ENCODE data around the gene CERS5. TPM values are rescaled to one million over a fixed set of nuclear protein-coding genes. Genes with fewer than 3 reads are reported as not detected.
A peak's percentile ranks its signal among the peaks of the same experiment; 100 is the strongest.
"Not testable (repeated sequence)": the region's sequence is repeated elsewhere in the genome, so short reads cannot be mapped to it uniquely, and the experiment has no call there.

The CERS5 gene
- total RNA-seq, 1 donor from 2014 or later, result 51.9 TPM

DNA sequence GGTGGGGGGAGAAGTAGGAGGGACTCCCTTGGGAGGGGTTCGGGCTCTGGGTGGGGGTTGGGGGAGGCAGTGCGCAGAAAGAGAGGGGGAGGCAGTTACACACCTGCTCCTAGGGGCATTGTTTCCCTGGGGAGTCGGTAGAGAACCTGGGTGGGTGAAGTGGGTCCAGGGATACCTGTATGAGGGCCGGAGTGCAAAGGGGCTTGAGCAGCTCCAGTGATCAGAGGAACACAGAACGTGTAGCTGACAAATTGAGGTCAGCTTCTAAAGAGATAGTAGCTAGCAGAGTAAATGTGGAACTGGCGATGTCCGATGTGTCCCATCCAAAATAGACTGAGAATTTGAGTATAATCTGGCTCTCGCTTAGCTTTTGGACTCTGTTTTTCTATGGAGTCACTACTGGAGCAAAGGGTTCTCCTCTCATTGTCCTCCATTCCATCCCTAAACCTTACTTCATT, 81.5 kb downstream of the CERS5 start:
- no peak for ATAC-seq
- intact Hi-C loops (cut with DNase I), result no loop called here

DNA sequence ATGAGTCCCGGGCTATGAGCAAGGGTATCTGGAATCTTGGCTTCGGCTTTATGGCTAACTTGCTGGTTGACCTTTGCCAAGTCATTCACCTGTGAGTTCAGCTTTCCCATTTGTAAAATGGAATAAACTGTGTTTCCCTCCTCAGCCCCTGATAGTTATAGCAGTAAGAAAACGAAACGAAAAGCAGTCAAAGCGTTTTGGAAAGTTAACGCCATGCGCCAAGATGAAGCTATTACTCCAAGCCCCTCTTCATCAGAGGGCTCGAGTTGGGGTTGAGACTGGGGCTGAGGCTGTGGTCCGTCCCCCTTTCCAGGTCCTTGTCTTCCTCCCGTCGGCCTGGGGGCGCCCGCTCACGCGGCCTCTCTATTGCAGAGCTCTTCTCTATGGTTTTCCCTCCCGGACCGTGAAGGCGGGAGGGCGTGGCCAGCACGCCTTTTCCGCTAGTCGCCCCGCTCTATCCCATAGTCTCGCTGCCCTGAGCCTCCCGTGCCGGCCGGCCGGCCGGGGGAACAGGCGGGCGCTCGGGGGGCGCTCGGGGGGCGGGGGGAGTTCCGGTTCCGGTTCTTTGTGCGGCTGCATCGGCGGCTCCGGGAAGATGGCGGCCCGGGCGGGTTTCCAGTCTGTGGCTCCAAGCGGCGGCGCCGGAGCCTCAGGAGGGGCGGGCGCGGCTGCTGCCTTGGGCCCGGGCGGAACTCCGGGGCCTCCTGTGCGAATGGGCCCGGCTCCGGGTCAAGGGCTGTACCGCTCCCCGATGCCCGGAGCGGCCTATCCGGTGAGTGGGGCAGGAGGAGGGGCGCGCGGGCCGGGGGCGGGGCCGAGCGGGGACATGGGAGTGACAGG, 82.2 kb downstream of the CERS5 start, which contains the start of gene SMARCD1:
Gene SMARCD1 (plus strand): TSS at position 568 of the 840 bp plus-strand sequence. CDS start 28 bp downstream, at position 596.
- DNase-seq (ENCODE audit: low spot score) (peak; percentile 94), ATAC-seq (peak; percentile 93)
- intact Hi-C loops (cut with DNase I), result no loop called here

More for the DNA sequence above, 81.5 kb downstream of the CERS5 start:
- DNase-seq (ENCODE audit: low spot score), result no peak

DNA sequence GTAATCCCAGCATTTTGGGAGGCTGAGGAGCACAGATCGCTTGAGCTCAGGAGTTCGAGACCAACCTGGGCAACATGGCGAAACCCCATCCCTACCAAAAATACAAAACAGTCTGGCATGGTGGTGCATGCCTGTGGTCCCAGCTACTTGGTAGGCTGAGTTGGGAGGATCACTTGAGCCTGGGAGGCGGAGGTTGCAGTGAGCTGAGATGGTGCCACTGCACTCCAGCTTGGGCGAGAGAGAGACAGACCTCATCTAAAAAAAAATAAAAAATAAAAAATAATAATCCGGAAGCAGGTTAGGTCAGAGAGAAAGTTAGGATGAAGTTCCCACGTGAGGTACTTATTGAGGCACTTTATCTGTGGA, 82.8 kb downstream of the CERS5 start:
- intact Hi-C loops (cut with DNase I); DNase-seq (ENCODE audit: low spot score): not testable (repeated sequence)
- ATAC-seq, result peak; percentile 1

DNA sequence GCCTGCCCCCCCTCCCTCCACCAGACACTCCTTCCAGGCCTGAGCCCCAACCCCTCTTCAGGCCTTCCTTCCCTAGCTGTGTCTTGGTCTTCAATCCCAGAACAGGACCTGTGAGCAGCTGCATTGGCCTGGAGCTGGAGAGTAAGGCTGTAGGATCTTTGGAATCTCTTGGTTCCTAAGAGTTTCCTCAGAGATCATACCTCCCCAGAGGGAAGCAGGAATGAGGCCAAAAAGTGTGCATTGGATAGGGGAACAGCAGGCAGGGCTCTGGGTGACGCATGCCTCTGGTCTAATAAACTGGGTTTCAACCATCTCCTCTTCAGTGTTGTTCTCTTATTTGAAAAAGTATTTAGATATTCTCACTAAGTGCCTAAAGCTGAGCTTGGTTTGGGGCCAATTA, 83.9 kb downstream of the CERS5 start:
- DNase-seq (ENCODE audit: low spot score), result no peak
- intact Hi-C loops (cut with DNase I), result no loop called here
- ATAC-seq, result no peak

DNA sequence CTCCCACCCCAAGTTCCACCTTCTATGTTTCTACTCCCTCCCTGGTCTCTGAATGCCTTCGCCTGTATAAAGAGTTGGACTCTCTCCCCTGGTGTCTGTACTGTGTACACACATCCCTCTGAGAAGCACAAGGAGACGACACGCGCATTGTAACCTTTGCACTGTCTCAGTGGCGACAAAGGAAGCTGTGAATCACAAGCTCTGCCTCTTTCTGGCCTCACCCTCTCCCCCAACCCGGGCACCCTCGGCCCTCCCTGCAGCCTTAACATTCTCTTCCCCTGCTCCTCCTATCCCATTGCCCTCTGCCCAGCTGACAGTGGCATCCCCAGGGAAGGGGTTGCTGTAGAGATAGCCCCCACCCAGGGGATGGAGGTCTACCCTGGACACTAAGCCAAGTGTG, 84.5 kb downstream of the CERS5 start:
- intact Hi-C loops (cut with DNase I), result no loop called here
- no peak for DNase-seq (ENCODE audit: low spot score)
- no peak for ATAC-seq

DNA sequence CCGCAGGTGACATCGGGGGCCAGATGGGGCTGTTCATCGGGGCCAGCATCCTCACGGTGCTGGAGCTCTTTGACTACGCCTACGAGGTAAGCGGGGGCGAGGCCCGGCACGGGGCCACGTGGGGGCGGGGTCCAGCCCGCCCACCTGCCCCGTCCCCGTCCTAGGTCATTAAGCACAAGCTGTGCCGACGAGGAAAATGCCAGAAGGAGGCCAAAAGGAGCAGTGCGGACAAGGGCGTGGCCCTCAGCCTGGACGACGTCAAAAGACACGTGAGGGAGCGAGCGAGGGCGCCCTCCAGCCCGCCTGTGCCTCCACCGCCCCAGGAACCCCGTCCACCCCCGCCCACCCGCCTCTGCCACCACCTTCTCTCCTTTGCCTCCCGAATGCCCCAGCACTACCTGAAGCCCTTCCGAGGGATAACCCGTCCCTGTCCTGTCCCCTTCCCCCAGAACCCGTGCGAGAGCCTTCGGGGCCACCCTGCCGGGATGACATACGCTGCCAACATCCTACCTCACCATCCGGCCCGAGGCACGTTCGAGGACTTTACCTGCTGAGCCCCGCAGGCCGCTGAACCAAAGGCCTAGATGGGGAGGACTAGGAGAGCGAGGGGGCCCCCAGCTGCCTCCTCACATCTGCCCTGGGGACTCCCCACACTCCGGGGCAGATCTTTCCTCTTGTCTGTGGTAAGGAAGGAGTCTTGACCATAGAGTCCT, 85.9 kb downstream of the CERS5 start:
- intact Hi-C loops (cut with DNase I), result no loop called here
- ATAC-seq (peak; percentile 42), DNase-seq (ENCODE audit: low spot score) (no peak)

DNA sequence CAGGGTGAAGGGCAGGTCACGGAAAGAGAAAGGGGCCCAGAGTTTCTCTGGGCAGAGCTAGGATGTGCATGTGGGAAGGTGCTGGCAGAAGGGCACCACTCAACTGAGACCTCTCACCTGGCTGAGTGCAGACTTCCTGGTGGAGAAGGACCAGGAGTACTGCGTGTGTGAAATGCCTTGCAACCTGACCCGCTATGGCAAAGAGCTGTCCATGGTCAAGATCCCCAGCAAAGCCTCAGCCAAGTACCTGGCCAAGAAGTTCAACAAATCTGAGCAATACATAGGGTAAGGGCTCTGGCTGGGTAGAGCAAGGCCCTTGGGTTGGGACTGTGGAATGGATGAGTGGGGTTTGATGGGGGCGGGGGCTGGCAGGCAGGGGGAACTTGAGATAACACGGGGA, 87.4 kb downstream of the CERS5 start:
- DNase-seq (ENCODE audit: low spot score) (no peak), ATAC-seq (no peak)
- intact Hi-C loops (cut with DNase I), result loop anchor here (10.0 kb wide), 1 partner anchor 95 kb away; no protein-coding TSS in a partner anchor

Other genes starting within 250 kb of the CERS5 start
- not detected for gene AQP2, start 216.6 kb downstream of the CERS5 start, total RNA-seq
- gene AQP5, start 205.5 kb downstream of the CERS5 start, total RNA-seq, result 0.71 TPM
- 0.27 TPM for gene AQP6, start 194.4 kb downstream of the CERS5 start, total RNA-seq
- gene RACGAP1, start 141.9 kb downstream of the CERS5 start, total RNA-seq, result 15.0 TPM
- gene ASIC1, start 109.8 kb downstream of the CERS5 start, total RNA-seq, result 5.5 TPM
- gene SMARCD1, start 82.0 kb downstream of the CERS5 start, total RNA-seq, result 35.2 TPM
- gene GPD1, start 63.4 kb downstream of the CERS5 start, total RNA-seq, result 32.2 TPM
- 45.8 TPM for gene COX14, start 55.1 kb downstream of the CERS5 start, total RNA-seq
- 142 TPM for gene LIMA1, start 116.2 kb upstream of the CERS5 start, total RNA-seq
- not detected for gene FAM186A, start 229.2 kb upstream of the CERS5 start, total RNA-seq
- 76.5 TPM for gene LARP4, start 233.5 kb upstream of the CERS5 start, total RNA-seq

Data from sciatic nerve (tissue), 2 donors.